SK-N-SH treated with all-trans-retinoic acid at 6 μM for 48 hours (cell line): ENCODE results near the gene DNAH9.

ENCODE experiments used
- ARNTL ChIP-seq: fragments of 450-650 bp; formaldehyde crosslinking; IDR thresholded peaks from 2 replicates; pipeline ENCODE4 v1.5.0; 2020; ENCODE audit warnings: low read depth, mild to moderate bottlenecking, moderate library complexity, borderline replicate concordance
- ESRRG ChIP-seq: fragments of 250-450 bp; sonication (Bioruptor Pico); IDR thresholded peaks from 2 replicates; pipeline ENCODE4 v1.6.1; 2021; ENCODE audit warnings: mild to moderate bottlenecking
- ISL1 ChIP-seq: fragments of 250-450 bp; sonication (Bioruptor Pico); IDR thresholded peaks from 2 replicates; pipeline ENCODE4 v2.1.2; 2022; ENCODE audit warnings: mild to moderate bottlenecking, moderate library complexity
- PPARA ChIP-seq: fragments of 250-450 bp; sonication (Bioruptor Pico); IDR thresholded peaks from 2 replicates; pipeline ENCODE4 v1.5.0; 2020; ENCODE audit warnings: mild to moderate bottlenecking, borderline replicate concordance
- RARB ChIP-seq: fragments of 250-450 bp; sonication (Bioruptor Pico); IDR thresholded peaks from 2 replicates; pipeline ENCODE4 v1.8.0; 2021; ENCODE audit warnings: mild to moderate bottlenecking, moderate library complexity
- SNAI2 ChIP-seq: fragments of 250-450 bp; sonication (Bioruptor Pico); IDR thresholded peaks from 2 replicates; pipeline ENCODE4 v1.5.0; 2020; ENCODE audit warnings: mild to moderate bottlenecking, moderate library complexity
- TCF4 ChIP-seq: fragments of 250-450 bp; sonication (Bioruptor Pico); IDR thresholded peaks from 2 replicates; pipeline ENCODE4 v1.8.0; 2021; ENCODE audit warnings: mild to moderate bottlenecking, moderate library complexity, borderline replicate concordance
- TOX ChIP-seq: fragments of 250-450 bp; sonication (Bioruptor Pico); IDR thresholded peaks from 2 replicates; pipeline ENCODE4 v1.8.0; 2021; ENCODE audit warnings: mild to moderate bottlenecking, moderate library complexity, borderline replicate concordance
- ZFP30 ChIP-seq: fragments of 450-650 bp; formaldehyde crosslinking; IDR thresholded peaks from 2 replicates; pipeline ENCODE4 v1.5.0; 2022; ENCODE audit warnings: mild to moderate bottlenecking, moderate library complexity
- ZNF565 ChIP-seq: fragments of 450-650 bp; formaldehyde crosslinking; conservative IDR thresholded peaks from 2 replicates; pipeline ENCODE4 v1.5.0; 2020; ENCODE audit warnings: low read depth, mild to moderate bottlenecking, moderate library complexity
- ZNF70 ChIP-seq: fragments of 450-650 bp; formaldehyde crosslinking; IDR thresholded peaks from 2 replicates; pipeline ENCODE4 v1.5.0; 2020; ENCODE audit warnings: mild to moderate bottlenecking, moderate library complexity
- TF ChIP-seq, protein P1 (sequence below): fragments of 250-450 bp; sonication (Bioruptor Pico); IDR thresholded peaks from 2 replicates; pipeline ENCODE4 v1.8.0; 2020; ENCODE audit warnings: mild to moderate bottlenecking, moderate library complexity, borderline replicate concordance

DNA sequence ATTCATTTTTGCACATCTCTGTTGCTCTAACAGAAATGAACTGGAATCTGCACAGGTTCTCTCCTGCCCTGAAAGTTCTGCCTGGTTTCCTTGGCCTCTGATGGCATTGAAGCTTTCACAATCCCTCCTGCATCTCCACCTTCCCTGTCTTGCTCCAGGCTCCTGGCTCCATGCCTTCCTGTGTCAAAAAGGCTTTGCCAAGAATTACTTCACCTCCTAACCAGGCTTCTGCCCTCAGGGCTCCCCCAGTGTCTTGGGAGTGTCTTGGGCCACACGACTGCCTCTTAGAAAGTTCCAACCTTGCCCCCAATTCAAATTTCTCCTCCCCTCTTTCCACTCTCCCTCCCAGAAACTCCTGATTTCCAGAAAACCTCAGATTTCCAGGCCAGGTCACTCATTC lies 37.0 kb upstream of the DNAH9 start:
- no peak for TF ChIP-seq ZFP30 (CRISPR knock-in tag)
- TF ChIP-seq RARB (CRISPR knock-in tag): no peak
- no peak for TF ChIP-seq ESRRG (CRISPR knock-in tag)
- TF ChIP-seq SNAI2 (CRISPR knock-in tag): no peak
- TF ChIP-seq ARNTL (CRISPR knock-in tag): no peak
- no peak for TF ChIP-seq ISL1 (CRISPR knock-in tag)
- no peak for TF ChIP-seq TCF4
- TF ChIP-seq, protein P1, sequence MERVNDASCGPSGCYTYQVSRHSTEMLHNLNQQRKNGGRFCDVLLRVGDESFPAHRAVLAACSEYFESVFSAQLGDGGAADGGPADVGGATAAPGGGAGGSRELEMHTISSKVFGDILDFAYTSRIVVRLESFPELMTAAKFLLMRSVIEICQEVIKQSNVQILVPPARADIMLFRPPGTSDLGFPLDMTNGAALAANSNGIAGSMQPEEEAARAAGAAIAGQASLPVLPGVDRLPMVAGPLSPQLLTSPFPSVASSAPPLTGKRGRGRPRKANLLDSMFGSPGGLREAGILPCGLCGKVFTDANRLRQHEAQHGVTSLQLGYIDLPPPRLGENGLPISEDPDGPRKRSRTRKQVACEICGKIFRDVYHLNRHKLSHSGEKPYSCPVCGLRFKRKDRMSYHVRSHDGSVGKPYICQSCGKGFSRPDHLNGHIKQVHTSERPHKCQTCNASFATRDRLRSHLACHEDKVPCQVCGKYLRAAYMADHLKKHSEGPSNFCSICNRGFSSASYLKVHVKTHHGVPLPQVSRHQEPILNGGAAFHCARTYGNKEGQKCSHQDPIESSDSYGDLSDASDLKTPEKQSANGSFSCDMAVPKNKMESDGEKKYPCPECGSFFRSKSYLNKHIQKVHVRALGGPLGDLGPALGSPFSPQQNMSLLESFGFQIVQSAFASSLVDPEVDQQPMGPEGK (CRISPR knock-in tag): no peak
- TF ChIP-seq TOX (CRISPR knock-in tag): no peak
- no peak for TF ChIP-seq PPARA (CRISPR knock-in tag)
- TF ChIP-seq ZNF70: no peak
- no peak for TF ChIP-seq ZNF565 (CRISPR knock-in tag)
